ENCODE measurements around the gene FBXL7. TPM values are rescaled to one million over a fixed set of nuclear protein-coding genes. Genes with fewer than 3 reads are reported as not detected.

Gene FBXL7
- total RNA-seq, 2 experiments from 2014 or later = not detected

DNA sequence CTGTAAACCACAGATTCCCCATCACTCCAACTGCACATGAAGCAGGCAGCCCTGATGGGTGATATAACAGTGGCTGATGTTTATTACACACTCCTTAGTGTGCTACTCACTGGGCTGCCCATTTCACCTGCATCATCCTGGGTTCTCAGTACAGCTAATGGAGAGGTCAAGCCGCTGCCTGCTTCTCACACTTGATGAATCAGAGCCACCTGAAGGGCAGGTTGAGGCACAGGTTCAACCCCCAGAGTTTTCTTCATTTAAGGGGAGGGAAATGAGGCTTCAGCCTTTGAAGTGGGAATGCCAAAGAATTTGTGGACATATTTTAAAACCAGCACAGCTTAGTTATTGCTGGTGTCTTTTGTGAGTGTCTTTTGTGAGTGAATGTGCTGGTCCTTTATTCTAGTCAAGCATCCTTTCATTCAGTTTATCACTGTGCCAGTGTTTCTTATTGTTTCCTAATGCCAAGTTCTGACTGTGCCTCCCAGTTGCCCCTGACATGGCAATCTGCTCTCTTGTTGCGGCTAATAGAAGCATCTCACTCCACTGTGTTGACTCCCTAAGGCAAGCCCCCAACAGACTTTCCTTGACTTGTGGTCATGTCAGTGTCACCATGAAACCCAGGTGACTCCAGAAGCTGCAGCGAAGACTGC lies 109.2 kb downstream of the FBXL7 start:
- no peaks in the 10 kb centered on the region for H3K36me3 Mint-ChIP-seq (ENCODE audit: low read depth)
- DNase-seq (no peak), ATAC-seq (no peak)
- no peak overlapping the region for H3K4me3 Mint-ChIP-seq
- no peaks in the 10 kb centered on the region for H3K27me3 Mint-ChIP-seq
- intact Hi-C loops (cut with DNase I, micrococcal nuclease) = no loop called here
- H3K27ac Mint-ChIP-seq = no peak overlapping the region
- no peaks in the 10 kb centered on the region for H3K9me3 Mint-ChIP-seq (ENCODE audit: low read depth)
- H3K4me1 Mint-ChIP-seq = no peaks in the 10 kb centered on the region
- ChIA-PET POLR2A (no interaction called here), CTCF (interaction anchor here (0.8 kb wide), 1 partner anchor 11 kb away, joined by 4 read pairs; no protein-coding TSS in a partner anchor)

DNA sequence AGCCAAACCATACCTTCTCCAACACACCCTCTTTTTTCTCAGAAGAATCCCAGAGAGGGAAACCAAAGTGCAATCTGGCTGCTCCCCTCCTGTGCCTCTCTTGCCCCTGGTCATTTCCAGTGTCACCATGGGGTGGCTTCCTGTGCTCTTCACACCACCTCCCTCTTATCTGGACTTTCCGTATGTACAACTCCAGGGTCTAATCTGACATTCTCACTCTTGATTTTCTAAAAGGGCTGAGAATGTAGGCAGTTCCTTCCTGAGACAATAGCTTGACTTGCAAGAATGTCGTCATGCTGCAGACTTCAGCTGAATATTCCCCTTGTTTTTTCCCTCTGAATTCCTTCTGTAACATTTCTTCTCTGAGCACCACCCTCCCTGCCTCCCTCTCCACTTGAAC lies 110.2 kb downstream of the FBXL7 start:
- no peaks in the 10 kb centered on the region for H3K27me3 Mint-ChIP-seq
- intact Hi-C loops (cut with DNase I, micrococcal nuclease) = no loop called here
- H3K9me3 Mint-ChIP-seq (ENCODE audit: low read depth) = no peaks in the 10 kb centered on the region
- CTCF ChIA-PET = interaction anchor here (0.9 kb wide), 1 partner anchor 10 kb away, joined by 3 read pairs; no protein-coding TSS in a partner anchor
- H3K4me1 Mint-ChIP-seq = no peaks in the 10 kb centered on the region
- no peak overlapping the region for H3K27ac Mint-ChIP-seq
- ATAC-seq (no peak), DNase-seq (no peak)
- H3K4me3 Mint-ChIP-seq = no peak overlapping the region
- H3K36me3 Mint-ChIP-seq (ENCODE audit: low read depth) = no peaks in the 10 kb centered on the region
- POLR2A ChIA-PET = no interaction called here

DNA sequence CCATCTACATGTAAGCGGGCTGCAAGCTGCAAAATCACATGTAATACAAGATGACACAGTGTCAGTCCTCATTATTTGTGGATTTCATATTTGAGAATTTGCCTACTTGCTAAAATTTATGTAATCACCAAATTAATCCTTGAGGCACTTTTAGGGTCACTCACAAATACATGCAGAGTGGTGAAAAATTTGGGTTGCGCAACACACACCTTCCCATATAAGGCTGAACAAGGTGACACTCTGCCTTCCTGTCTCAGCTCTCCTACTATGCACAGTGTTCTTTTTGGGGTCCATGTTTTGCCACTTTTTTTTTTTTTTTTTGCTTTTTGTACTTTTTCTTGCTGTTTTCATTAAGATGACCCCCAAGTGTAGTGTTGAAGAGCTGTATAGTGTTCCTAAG lies 111.0 kb downstream of the FBXL7 start:
- intact Hi-C loops (cut with DNase I, micrococcal nuclease) = no loop called here

DNA sequence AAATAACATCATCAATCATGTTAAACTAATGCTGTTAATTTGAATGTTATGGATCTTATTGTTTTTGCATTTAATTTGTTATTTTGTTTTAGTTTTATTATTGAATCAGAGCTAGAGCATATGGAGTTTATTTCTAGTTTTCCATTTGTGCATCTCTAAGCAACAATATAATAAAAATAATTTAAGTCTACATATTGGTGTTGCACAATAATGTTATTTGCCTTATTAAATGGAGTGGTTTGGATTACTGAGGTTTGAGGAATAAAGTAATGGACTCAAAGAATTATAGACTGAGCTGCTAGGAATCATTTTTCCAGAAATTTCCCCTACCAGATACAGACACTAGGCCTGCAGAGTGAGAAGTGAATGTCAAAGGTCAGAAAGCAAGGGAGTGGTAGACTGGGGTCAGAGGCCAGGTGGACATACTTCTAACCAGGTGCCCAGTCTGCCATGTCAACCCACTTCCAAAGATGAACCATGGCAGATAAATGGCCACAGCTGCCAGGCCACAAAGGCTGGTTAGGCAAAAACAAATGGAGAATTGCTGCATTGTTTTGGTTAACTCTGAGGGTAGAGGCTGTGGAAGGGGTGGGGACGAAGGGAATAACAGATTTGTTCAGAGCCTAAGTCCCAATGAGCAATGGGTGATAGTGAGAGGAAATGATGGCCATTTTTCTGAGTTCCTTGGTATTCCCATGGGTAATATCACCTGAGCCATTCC lies 113.1 kb downstream of the FBXL7 start:
- no peaks in the 10 kb centered on the region for H3K27me3 Mint-ChIP-seq
- DNase-seq = no peak
- ATAC-seq = no peak

More for the DNA sequence above, 111.0 kb downstream of the FBXL7 start:
- DNase-seq (no peak), ATAC-seq (no peak)
- no peaks in the 10 kb centered on the region for H3K4me1 Mint-ChIP-seq
- H3K36me3 Mint-ChIP-seq (ENCODE audit: low read depth) = no peaks in the 10 kb centered on the region
- no peak overlapping the region for H3K4me3 Mint-ChIP-seq
- ChIA-PET CTCF (interaction anchor here (0.6 to 0.9 kb wide), 2 partner anchors 10 to 438 kb away, joined by 3 read pairs; no protein-coding TSS in a partner anchor), POLR2A (interaction anchor here (0.5 kb wide), 1 partner anchor 352 kb away, joined by 3 read pairs; no protein-coding TSS in a partner anchor)
- no peaks in the 10 kb centered on the region for H3K27me3 Mint-ChIP-seq
- no peaks in the 10 kb centered on the region for H3K9me3 Mint-ChIP-seq (ENCODE audit: low read depth)
- H3K27ac Mint-ChIP-seq = no peak overlapping the region

GRCh38 chr5:15614679-15615078 lies 114.7 kb downstream of the FBXL7 start:
- intact Hi-C loops (cut with DNase I, micrococcal nuclease) = no loop called here
- ChIA-PET POLR2A (no interaction called here), CTCF (no interaction called here)
- Mint-ChIP-seq H3K27me3 (no peaks in the 10 kb centered on the region), H3K4me1 (no peaks in the 10 kb centered on the region), H3K9me3 (ENCODE audit: low read depth) (no peaks in the 10 kb centered on the region), H3K27ac (no peak overlapping the region), H3K36me3 (ENCODE audit: low read depth) (no peaks in the 10 kb centered on the region), H3K4me3 (no peak overlapping the region)
- DNase-seq = no peak
- ATAC-seq = no peak

More for the DNA sequence above, 113.1 kb downstream of the FBXL7 start:
- no peaks in the 10 kb centered on the region for H3K4me1 Mint-ChIP-seq
- no peak overlapping the region for H3K4me3 Mint-ChIP-seq
- no peaks in the 10 kb centered on the region for H3K36me3 Mint-ChIP-seq (ENCODE audit: low read depth)
- no peaks in the 10 kb centered on the region for H3K9me3 Mint-ChIP-seq (ENCODE audit: low read depth)
- intact Hi-C loops (cut with DNase I, micrococcal nuclease) = no loop called here
- H3K27ac Mint-ChIP-seq = no peak overlapping the region
- CTCF ChIA-PET = no interaction called here
- POLR2A ChIA-PET = no interaction called here

DNA sequence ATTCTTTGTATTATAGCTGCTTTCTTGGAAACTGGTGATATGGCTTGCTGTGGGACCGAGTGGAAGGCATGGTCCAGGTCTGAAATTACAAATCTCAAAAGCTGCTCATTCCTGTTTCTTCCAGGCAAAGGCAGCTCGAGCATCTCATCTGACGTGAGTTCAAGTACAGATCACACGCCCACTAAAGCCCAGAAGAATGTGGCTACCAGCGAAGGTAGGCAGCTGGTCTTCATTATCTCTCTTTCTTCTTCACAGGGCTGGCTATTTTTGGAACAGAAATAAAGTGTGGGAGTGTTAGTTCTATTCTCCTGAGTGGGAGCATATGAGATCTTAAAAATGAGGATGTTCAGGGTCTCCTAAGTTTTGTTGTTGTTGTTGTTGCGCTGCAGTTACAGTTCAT lies 115.9 kb downstream of the FBXL7 start:
- ATAC-seq (no peak), DNase-seq (no peak)
- Mint-ChIP-seq H3K4me3 (no peak overlapping the region), H3K9me3 (ENCODE audit: low read depth) (no peaks in the 10 kb centered on the region), H3K36me3 (ENCODE audit: low read depth) (no peaks in the 10 kb centered on the region), H3K27ac (no peak overlapping the region), H3K4me1 (no peaks in the 10 kb centered on the region), H3K27me3 (no peaks in the 10 kb centered on the region)
- POLR2A ChIA-PET = no interaction called here
- CTCF ChIA-PET = interaction anchor here (0.6 kb wide), 1 partner anchor 505 kb away, joined by 3 read pairs; no protein-coding TSS in a partner anchor
- intact Hi-C loops (cut with DNase I, micrococcal nuclease) = no loop called here

DNA sequence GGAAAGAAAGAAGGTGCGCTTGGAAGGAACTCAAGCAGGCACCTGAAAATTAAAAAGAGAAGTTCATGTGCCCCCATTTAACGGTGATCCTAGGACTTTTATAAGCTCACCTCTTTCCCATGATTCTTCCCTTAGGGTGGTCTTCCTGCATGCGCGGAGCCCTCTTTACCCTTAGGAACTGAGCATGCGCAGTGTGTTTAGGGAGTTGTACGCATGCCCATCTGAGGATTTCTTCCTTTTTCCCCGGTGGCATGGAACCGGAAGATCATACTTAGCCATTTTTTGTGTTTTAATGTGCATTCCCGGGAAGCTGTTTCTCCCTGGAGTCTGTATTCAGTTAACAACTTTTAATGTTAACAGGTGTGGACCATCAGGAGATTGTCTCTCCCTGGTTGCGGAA lies 119.0 kb downstream of the FBXL7 start:
- no peak overlapping the region for H3K4me3 Mint-ChIP-seq
- no peaks in the 10 kb centered on the region for H3K36me3 Mint-ChIP-seq (ENCODE audit: low read depth)
- intact Hi-C loops (cut with DNase I, micrococcal nuclease) = no loop called here
- H3K9me3 Mint-ChIP-seq (ENCODE audit: low read depth) = no peaks in the 10 kb centered on the region
- no peak overlapping the region for H3K27ac Mint-ChIP-seq
- POLR2A ChIA-PET = no interaction called here
- ATAC-seq (no peak), DNase-seq (no peak)
- CTCF ChIA-PET = no interaction called here
- no peaks in the 10 kb centered on the region for H3K4me1 Mint-ChIP-seq
- H3K27me3 Mint-ChIP-seq = no peaks in the 10 kb centered on the region

DNA sequence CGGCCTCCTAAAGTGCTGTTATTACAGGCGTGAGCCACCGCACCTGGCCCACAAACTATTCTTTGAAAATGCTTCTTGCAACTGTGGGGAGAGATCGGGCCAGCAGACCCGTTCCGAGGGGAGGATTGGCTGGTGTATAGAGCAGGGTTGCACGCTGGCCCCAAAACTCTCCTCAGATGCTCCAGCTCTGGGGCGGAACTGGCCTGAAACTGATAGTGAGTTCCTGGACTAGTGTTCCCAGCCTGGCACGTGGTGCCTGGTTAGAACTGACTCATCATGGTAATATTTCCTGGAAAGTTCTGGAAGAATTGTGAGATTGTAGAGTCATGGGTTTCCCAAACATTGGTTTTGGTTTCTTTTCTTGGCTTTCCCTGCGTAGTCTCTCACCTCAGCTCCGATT lies 120.5 kb downstream of the FBXL7 start:
- intact Hi-C loops (cut with DNase I, micrococcal nuclease) = no loop called here
- POLR2A ChIA-PET = no interaction called here
- peaks cover 3% of the 10 kb centered on the region for H3K9me3 Mint-ChIP-seq (ENCODE audit: low read depth)
- H3K36me3 Mint-ChIP-seq (ENCODE audit: low read depth) = no peaks in the 10 kb centered on the region
- H3K4me3 Mint-ChIP-seq = no peak overlapping the region
- no peaks in the 10 kb centered on the region for H3K27me3 Mint-ChIP-seq
- no peaks in the 10 kb centered on the region for H3K4me1 Mint-ChIP-seq
- H3K27ac Mint-ChIP-seq = no peak overlapping the region
- ATAC-seq (no peak), DNase-seq (no peak)
- CTCF ChIA-PET = interaction anchor here (0.8 kb wide), 1 partner anchor 10 kb away, joined by 3 read pairs; no protein-coding TSS in a partner anchor

DNA sequence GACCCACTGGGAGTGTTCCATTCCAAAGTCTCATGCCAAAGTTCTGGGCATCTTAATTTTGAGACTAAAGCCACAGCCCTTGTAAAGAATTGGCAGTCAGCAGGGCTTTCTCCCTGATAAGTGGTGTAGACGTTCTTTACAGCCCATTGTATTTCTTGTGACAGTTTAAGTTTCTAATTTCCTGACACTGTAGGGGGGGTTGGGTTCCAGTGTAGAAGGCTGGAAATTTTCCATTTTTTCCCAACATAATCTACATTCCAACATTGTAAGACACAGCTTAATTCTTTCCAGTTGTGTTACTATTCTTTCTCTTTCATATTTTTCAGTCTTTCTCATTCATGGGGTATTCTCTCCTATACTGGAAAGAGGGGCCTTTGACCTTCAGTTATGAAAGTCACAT lies 121.1 kb downstream of the FBXL7 start:
- H3K36me3 Mint-ChIP-seq (ENCODE audit: low read depth) = no peaks in the 10 kb centered on the region
- no peak overlapping the region for H3K4me3 Mint-ChIP-seq
- no peaks in the 10 kb centered on the region for H3K4me1 Mint-ChIP-seq
- H3K27me3 Mint-ChIP-seq = no peaks in the 10 kb centered on the region
- ATAC-seq (no peak), DNase-seq (no peak)
- ChIA-PET CTCF (interaction anchor here (0.8 kb wide), 1 partner anchor 10 kb away, joined by 3 read pairs; no protein-coding TSS in a partner anchor), POLR2A (no interaction called here)
- intact Hi-C loops (cut with DNase I, micrococcal nuclease) = no loop called here
- peaks cover 3% of the 10 kb centered on the region for H3K9me3 Mint-ChIP-seq (ENCODE audit: low read depth)
- no peak overlapping the region for H3K27ac Mint-ChIP-seq

GRCh38 chr5:15623794-15624193 lies 123.8 kb downstream of the FBXL7 start:
- H3K27ac Mint-ChIP-seq = no peak overlapping the region
- ChIA-PET CTCF (no interaction called here), POLR2A (no interaction called here)
- H3K4me1 Mint-ChIP-seq = no peaks in the 10 kb centered on the region
- H3K4me3 Mint-ChIP-seq = no peak overlapping the region
- DNase-seq (no peak), ATAC-seq (no peak)
- H3K27me3 Mint-ChIP-seq = no peaks in the 10 kb centered on the region
- no peaks in the 10 kb centered on the region for H3K36me3 Mint-ChIP-seq (ENCODE audit: low read depth)
- peaks cover 4% of the 10 kb centered on the region for H3K9me3 Mint-ChIP-seq (ENCODE audit: low read depth)
- intact Hi-C loops (cut with DNase I, micrococcal nuclease) = no loop called here

GRCh38 chr5:15627109-15627508 lies 127.1 kb downstream of the FBXL7 start:
- intact Hi-C loops (cut with DNase I, micrococcal nuclease) = no loop called here
- H3K9me3 Mint-ChIP-seq (ENCODE audit: low read depth) = peaks cover 4% of the 10 kb centered on the region
- H3K27me3 Mint-ChIP-seq = no peaks in the 10 kb centered on the region
- ChIA-PET CTCF (interaction anchor here (0.7 kb wide), 1 partner anchor 661 kb away, joined by 4 read pairs; no protein-coding TSS in a partner anchor), POLR2A (no interaction called here)
- ATAC-seq (no peak), DNase-seq (no peak)
- no peaks in the 10 kb centered on the region for H3K4me1 Mint-ChIP-seq
- H3K36me3 Mint-ChIP-seq (ENCODE audit: low read depth) = no peaks in the 10 kb centered on the region
- no peak overlapping the region for H3K27ac Mint-ChIP-seq
- no peak overlapping the region for H3K4me3 Mint-ChIP-seq

DNA sequence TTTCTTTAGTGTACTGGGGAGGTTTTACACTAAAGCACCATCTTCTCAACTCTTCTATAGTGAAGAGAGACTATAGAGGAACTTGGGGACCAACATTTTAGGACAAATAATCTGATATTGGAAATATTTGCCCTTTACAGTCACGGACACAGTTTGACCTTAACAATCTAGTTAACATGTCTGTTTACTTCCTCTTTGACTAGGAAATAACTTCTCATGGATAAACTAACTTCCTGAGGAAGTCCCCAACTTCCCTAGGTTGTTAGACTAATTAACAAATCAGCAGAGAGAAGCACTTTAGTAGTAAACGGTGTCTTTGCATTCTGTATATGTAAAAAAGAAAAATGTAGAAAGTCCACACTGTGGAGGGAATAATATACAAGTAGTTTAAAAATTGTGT lies 127.7 kb downstream of the FBXL7 start:
- peaks cover 4% of the 10 kb centered on the region for H3K9me3 Mint-ChIP-seq (ENCODE audit: low read depth)
- H3K4me3 Mint-ChIP-seq = no peak overlapping the region
- no peak for ATAC-seq
- H3K27me3 Mint-ChIP-seq = no peaks in the 10 kb centered on the region
- DNase-seq = no peak
- ChIA-PET CTCF (no interaction called here), POLR2A (no interaction called here)
- no peaks in the 10 kb centered on the region for H3K4me1 Mint-ChIP-seq
- intact Hi-C loops (cut with DNase I, micrococcal nuclease) = no loop called here
- no peak overlapping the region for H3K27ac Mint-ChIP-seq
- no peaks in the 10 kb centered on the region for H3K36me3 Mint-ChIP-seq (ENCODE audit: low read depth)

All from activated CD4-positive, alpha-beta T cell treated with anti-CD3 and anti-CD28 coated beads for 36 hours (primary cell).